H1 (cell line): ENCODE data around the gene HKDC1. TPM values are rescaled to one million over a fixed set of nuclear protein-coding genes. Genes with fewer than 3 reads are reported as not detected.

Experiments used
- CTCF ChIA-PET: fragments of 300-600 bp; sonication (Branson Sonifier 250); formaldehyde crosslinking; loops from one replicate; lab custom pipeline; 2021; ENCODE audit not compliant: partially characterized antibody; lab: Charles Lee
- POLR2A ChIA-PET: fragments of 300-600 bp; sonication (Branson Sonifier 250); formaldehyde crosslinking; loops from one replicate; lab custom pipeline; 2021; ENCODE audit warnings: inconsistent platforms; ENCODE audit not compliant: partially characterized antibody; lab: Charles Lee
- DNase-seq, 2 experiments: peaks; one replicate each; pipeline versions ENCODE4 v3.0.0 to v3.0.0-alpha.2; 2010 to 2022; ENCODE audit warnings: low spot score in 2 of 2, low read depth in 1 of 2, mixed read lengths in 1 of 2
- FAIRE-seq: peaks from 2 replicates; lab custom pipeline; 2011; peaks lifted over from hg19 to GRCh38; lab: Jason Lieb, UNC
- H2AFZ ChIP-seq: 2 replicates; pipeline ENCODE4 v1.8.1; 2012; ENCODE audit warnings: low read length, inconsistent platforms
- H2AK5ac ChIP-seq: 2 replicates; pipeline ENCODE4 v1.6.1; 2013; ENCODE audit warnings: low read depth, low read length
- H2BK120ac ChIP-seq: replicated peaks from 2 replicates; pipeline ENCODE3; 2013; ENCODE audit warnings: low read depth, low read length, inconsistent platforms
- H2BK12ac ChIP-seq: 2 replicates; pipeline ENCODE4 v1.6.1; 2013; ENCODE audit warnings: low read depth, low read length
- H2BK15ac ChIP-seq: 2 replicates; pipeline ENCODE4 v1.6.1; 2013; ENCODE audit warnings: low read length
- H2BK20ac ChIP-seq: 2 replicates; pipeline ENCODE4 v1.6.1; 2013; ENCODE audit warnings: low read length
- H2BK5ac ChIP-seq: 2 replicates; pipeline ENCODE4 v1.6.1; 2013; ENCODE audit warnings: low read depth, low read length
- H3K14ac ChIP-seq: 2 replicates; pipeline ENCODE4 v1.6.1; 2013; ENCODE audit warnings: inconsistent platforms; ENCODE audit not compliant: insufficient read length
- H3K18ac ChIP-seq: 2 replicates; pipeline ENCODE4 v1.6.1; 2013; ENCODE audit warnings: low read length; ENCODE audit errors: extremely low read depth
- H3K23ac ChIP-seq: 2 replicates; pipeline ENCODE4 v1.6.1; 2013; ENCODE audit warnings: inconsistent platforms; ENCODE audit not compliant: insufficient read length
- H3K23me2 ChIP-seq: 2 replicates; pipeline ENCODE4 v1.6.1; 2013; ENCODE audit warnings: low read depth, low read length
- H3K27ac ChIP-seq: 2 replicates; pipeline ENCODE4 v1.6.1; 2011; ENCODE audit warnings: low read depth, low read length, inconsistent platforms
- H3K27me3 ChIP-seq, 4 experiments: replicated peaks in 1 of 4; 1 replicate in 1 of 4; 2 replicates in 3 of 4; pipeline versions ENCODE4 v1.6.1 to v1.8.1; 2011 to 2013; ENCODE audit warnings: low read length in 3 of 4, mild to moderate bottlenecking in 3 of 4, inconsistent platforms in 2 of 4, mixed read lengths in 2 of 4, moderate library complexity in 1 of 4; ENCODE audit not compliant: control insufficient read depth in 3 of 4, insufficient read depth in 3 of 4; ENCODE audit errors: extremely low read depth in 1 of 4
- H3K36me3 ChIP-seq, 4 experiments: 2 replicates each; pipeline versions ENCODE4 v1.6.1 to v1.8.1; 2011 to 2013; ENCODE audit warnings: mild to moderate bottlenecking in 4 of 4, low read length in 3 of 4, moderate library complexity in 2 of 4, control low read depth in 1 of 4, inconsistent platforms in 1 of 4; ENCODE audit not compliant: insufficient read depth in 4 of 4, control insufficient read depth in 2 of 4
- H3K4ac ChIP-seq: replicated peaks from 2 replicates; pipeline ENCODE3; 2013; ENCODE audit warnings: low read length, low read depth, mixed read lengths, inconsistent platforms; ENCODE audit not compliant: insufficient read length
- H3K4me1 ChIP-seq, 4 experiments: replicated peaks in 1 of 4; 1 replicate in 1 of 4; 2 replicates in 3 of 4; pipeline versions ENCODE4 v1.6.1 to v1.8.1; 2011 to 2013; ENCODE audit warnings: low read length in 3 of 4, inconsistent platforms in 2 of 4, mixed read lengths in 1 of 4; ENCODE audit not compliant: insufficient read depth in 4 of 4, control insufficient read depth in 3 of 4
- H3K4me2 ChIP-seq, 2 experiments: 2 replicates each; pipeline versions ENCODE4 v1.6.1 to v1.8.1; 2011 to 2013; ENCODE audit warnings: low read depth in 2 of 2, low read length in 2 of 2, control low read depth in 1 of 2, inconsistent platforms in 1 of 2, mild to moderate bottlenecking in 1 of 2; ENCODE audit not compliant: insufficient read depth in 1 of 2
- H3K4me3 ChIP-seq, 4 experiments: fragments of 200-600, 300-600 bp in 1 of 4; sonication (generic), shearing (Covaris generic), sonication (Bioruptor Twin) in 1 of 4; 2 replicates each; pipeline versions ENCODE4 v1.5.1 to v1.8.1; 2011 to 2016; ENCODE audit warnings: low read length in 4 of 4, low read depth in 3 of 4, control low read depth in 2 of 4, inconsistent platforms in 2 of 4, mild to moderate bottlenecking in 2 of 4, mixed read lengths in 1 of 4, moderate library complexity in 1 of 4; ENCODE audit not compliant: insufficient read depth in 2 of 4; ENCODE audit errors: extremely low read depth in 1 of 4
- H3K56ac ChIP-seq: replicated peaks from 2 replicates; pipeline ENCODE3; 2013; ENCODE audit warnings: low read depth, mild to moderate bottlenecking, mixed read lengths, low read length, inconsistent platforms; ENCODE audit not compliant: insufficient read length
- H3K79me1 ChIP-seq: 2 replicates; pipeline ENCODE4 v1.6.1; 2013; ENCODE audit warnings: low read depth, low read length, control low read depth
- H3K79me2 ChIP-seq, 2 experiments: 2 replicates each; pipeline versions ENCODE4 v1.6.1 to v1.8.1; 2012 to 2013; ENCODE audit warnings: low read length in 2 of 2, mild to moderate bottlenecking in 2 of 2, inconsistent platforms in 1 of 2; ENCODE audit not compliant: insufficient read depth in 2 of 2, control insufficient read depth in 1 of 2
- H3K9ac ChIP-seq, 4 experiments: replicated peaks in 1 of 4; 1 replicate in 1 of 4; 2 replicates in 3 of 4; pipeline versions ENCODE4 v1.6.1 to v1.8.1; 2011 to 2013; ENCODE audit warnings: low read depth in 3 of 4, low read length in 3 of 4, control low read depth in 2 of 4, mild to moderate bottlenecking in 2 of 4, moderate library complexity in 2 of 4, inconsistent platforms in 1 of 4; ENCODE audit errors: extremely low read depth in 1 of 4
- H3K9me3 ChIP-seq, 2 experiments: 2 replicates each; pipeline versions ENCODE4 v1.6.1 to v1.8.1; 2012 to 2013; ENCODE audit warnings: mild to moderate bottlenecking in 2 of 2, moderate library complexity in 2 of 2, control low read depth in 1 of 2, inconsistent platforms in 1 of 2, low read depth in 1 of 2, low read length in 1 of 2, mixed read lengths in 1 of 2; ENCODE audit not compliant: insufficient read depth in 2 of 2
- H4K20me1 ChIP-seq, 2 experiments: replicated peaks in 1 of 2; 2 replicates each; pipeline versions ENCODE3 to v1.8.1; 2011 to 2013; ENCODE audit warnings: inconsistent platforms in 2 of 2, low read length in 2 of 2, mild to moderate bottlenecking in 1 of 2; ENCODE audit not compliant: insufficient read depth in 2 of 2, control insufficient read depth in 1 of 2
- H4K5ac ChIP-seq: 2 replicates; pipeline ENCODE4 v1.6.1; 2013; ENCODE audit warnings: low read length, low read depth, mixed read lengths, inconsistent platforms; ENCODE audit not compliant: insufficient read length
- H4K8ac ChIP-seq: 2 replicates; pipeline ENCODE4 v1.8.0; 2013; ENCODE audit warnings: mild to moderate bottlenecking, moderate library complexity, low read length, inconsistent platforms; ENCODE audit not compliant: insufficient read depth; ENCODE audit errors: extremely low read depth
- H4K91ac ChIP-seq: replicated peaks from 2 replicates; pipeline ENCODE3; 2013; ENCODE audit warnings: low read length, mixed read lengths, inconsistent platforms; ENCODE audit not compliant: insufficient read length
- BACH1 ChIP-seq: IDR thresholded peaks from 2 replicates; pipeline ENCODE4 v1.6.1; 2012; ENCODE audit warnings: low read length, improper control_type of control experiment
- WGBS, 2 experiments: shearing (Covaris generic) in 1 of 2; methylation state at CpG; one replicate each; pipeline versions ENCODE4 v1.1.6 to v1.1.7; 2013 to 2015; ENCODE audit warnings: low lambda C conversion rate in 2 of 2, mixed read lengths in 2 of 2, inconsistent platforms in 1 of 2, low coverage in 1 of 2, missing lambda C conversion rate in 1 of 2; ENCODE audit not compliant: insufficient replicate concordance in 2 of 2, insufficient coverage in 1 of 2, insufficient read length in 1 of 2; ENCODE audit errors: extremely low coverage in 1 of 2, missing lambda C conversion rate in 1 of 2; 5-methylcytosine and 5-hydroxymethylcytosine counted together
- polyA plus RNA-seq, 7 experiments: library from polyadenylated mRNA; depleted of rRNA in 3 of 7; stranded (reverse) in 5 of 7; unstranded in 2 of 7; fragments of >200 nt in 5 of 7; fragments of 200-250 nt in 2 of 7; gene quantifications; 1 replicate in 5 of 7; 2 replicates in 1 of 7; 4 replicates in 1 of 7; pipeline versions ENCODE4 v1.2.1 to v1.2.3, GENCODE V29; 2011 to 2013; ENCODE audit warnings: missing spikeins in 2 of 7, mixed read lengths in 2 of 7
- total RNA-seq: library from RNA; stranded (reverse); fragmentation: NEBNext Ultra II Directional; extraction: Animal tissue kit (Norgen Biotek cat#: 25700); gene quantifications from 2 replicates; pipeline ENCODE4 v1.2.1, GENCODE V29; 2021

Gene HKDC1
- total and polyA plus RNA-seq, 2 of the 8 experiments (the other 6 are each of a cell fraction or from before 2014, with no cell fraction given), result 0.12 to 0.78 TPM

GRCh38 chr10:69287181-69287580, 67.0 kb downstream of the HKDC1 start:
- 87% methylated on average over 4 of the region's 4 CpGs; no CpG with 5 or more reads in 1 of the 2 experiments for WGBS, 2 experiments
- POLR2A ChIA-PET, result no interaction called here
- no peak for FAIRE-seq
- no peaks in the 10 kb centered on the region; a peak in 1 of 7 replicates for H3K4me1 ChIP-seq
- no peak overlapping the region for H2BK20ac ChIP-seq
- TF ChIP-seq BACH1, result no peak
- TF ChIP-seq, all 59 proteins: peak for 0
- Histone ChIP-seq H3K4ac (no peak overlapping the region), H3K23ac (no peak overlapping the region), H4K20me1 (no peaks in the 10 kb centered on the region), H3K27me3 (no peaks in the 10 kb centered on the region), H3K23me2 (no peaks in the 10 kb centered on the region), H4K91ac (no peak overlapping the region), H2BK12ac (no peak overlapping the region), H2AK5ac (no peak overlapping the region), H3K9me3 (no peaks in the 10 kb centered on the region), H3K36me3 (no peaks in the 10 kb centered on the region), H3K79me2 (no peaks in the 10 kb centered on the region), H3K79me1 (no peaks in the 10 kb centered on the region), H4K8ac (no peak overlapping the region), H2BK5ac (no peak overlapping the region), H3K4me3 (no peak overlapping the region), H2BK15ac (no peak overlapping the region), H3K4me2 (no peak overlapping the region), H3K18ac (no peak overlapping the region; the same call in 1 of the 2 replicates), H2BK120ac (no peak overlapping the region), H4K5ac (no peak overlapping the region), H3K27ac (no peak overlapping the region), H3K14ac (no peak overlapping the region), H2AFZ (no peak overlapping the region), H3K56ac (no peak overlapping the region), H3K9ac (no peak overlapping the region)
- CTCF ChIA-PET, result interaction anchor here (0.6 to 2.0 kb wide), 6 partner anchors 9 to 120 kb away, joined by 3 to 7 read pairs (median 5); partner anchors contain the start of gene HK1
- no peak for DNase-seq
